Fibroblast of villous mesenchyme (primary cell): ENCODE results near the gene AKAP13. TPM values are rescaled to one million over a fixed set of nuclear protein-coding genes. Genes with fewer than 3 reads are reported as not detected.

Source experiments
- DNase-seq: peaks from one replicate; pipeline ENCODE4 v3.0.0-alpha.2; 2010; ENCODE audit warnings: low read depth
- H3K4me3 ChIP-seq: 2 replicates; pipeline ENCODE4 v1.5.1; 2011; ENCODE audit warnings: low read depth, mild to moderate bottlenecking, low read length
- CTCF ChIP-seq: IDR thresholded peaks from 2 replicates; pipeline ENCODE4 v1.5.1; 2012; ENCODE audit warnings: low read depth, mild to moderate bottlenecking, low read length; ENCODE audit not compliant: insufficient read depth
- total RNA-seq: library from RNA; depleted of rRNA; stranded (reverse); fragments of >200 nt; gene quantifications from 2 replicates; pipeline ENCODE4 v1.2.3, GENCODE V29; 2012

Gene AKAP13
- total RNA-seq, 1 donor = 164 TPM

- no peak for DNase-seq
- no peak overlapping the region for H3K4me3 ChIP-seq
- no peak for TF ChIP-seq CTCF
Observed at GRCh38 chr15:85691350-85692240, 311.2 kb downstream of the AKAP13 start.

DNA sequence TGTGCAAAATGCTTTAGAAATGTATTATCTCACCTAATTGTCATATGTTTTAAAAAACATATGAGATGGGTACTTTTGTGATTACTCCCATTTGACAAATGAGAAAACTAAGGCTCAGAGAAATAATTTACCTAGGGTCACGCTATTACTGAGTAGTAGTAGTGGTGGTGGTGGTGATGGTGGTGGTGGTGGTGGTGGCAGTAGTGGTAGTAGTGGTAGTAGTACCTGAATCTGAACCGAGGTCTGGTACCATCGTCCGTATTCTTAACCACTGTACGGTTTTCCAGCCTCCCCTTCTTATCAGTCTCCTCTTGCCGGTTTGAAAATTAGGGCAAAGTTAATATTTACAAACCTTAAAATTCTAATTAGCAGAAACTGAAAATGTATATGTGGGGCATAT, 311.9 kb downstream of the AKAP13 start:
- no peak overlapping the region for H3K4me3 ChIP-seq
- TF ChIP-seq CTCF = no peak

GRCh38 chr15:85692873-85693272, 312.5 kb downstream of the AKAP13 start:
- DNase-seq = no peak
- TF ChIP-seq CTCF = no peak
- H3K4me3 ChIP-seq = no peak overlapping the region

More for the DNA sequence above, 311.9 kb downstream of the AKAP13 start:
- no peak for DNase-seq

- DNase-seq = no peak
- H3K4me3 ChIP-seq = no peak overlapping the region
- TF ChIP-seq CTCF = no peak
Observed at GRCh38 chr15:85693277-85693676, 312.9 kb downstream of the AKAP13 start.

DNA sequence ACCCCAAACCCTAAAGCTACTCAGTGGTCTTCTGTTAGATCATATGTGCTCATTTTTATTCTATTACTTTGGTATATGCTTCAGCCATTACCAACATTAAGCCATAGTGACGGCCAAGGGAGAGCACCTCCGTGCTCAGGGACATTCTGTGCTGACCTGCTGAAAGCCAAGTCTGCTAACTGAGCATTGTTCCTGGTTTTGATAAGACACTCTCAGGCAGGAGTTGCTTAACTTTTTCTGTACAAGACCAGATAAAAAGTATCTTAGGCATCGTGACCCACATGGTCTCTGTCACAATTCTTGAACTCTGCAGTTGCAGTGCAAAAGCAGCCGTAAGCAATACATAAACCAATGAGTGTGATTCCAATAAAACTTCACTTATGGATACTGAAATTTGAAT, 313.7 kb downstream of the AKAP13 start:
- TF ChIP-seq CTCF = no peak
- DNase-seq = no peak
- H3K4me3 ChIP-seq = no peak overlapping the region

GRCh38 chr15:85700767-85701166, 320.4 kb downstream of the AKAP13 start:
- no peak for TF ChIP-seq CTCF
- no peak overlapping the region for H3K4me3 ChIP-seq
- no peak for DNase-seq
